GM19238 (cell line): ENCODE measurements around the gene GABARAPL2.
"Not testable (repeated sequence)": the region's sequence is repeated elsewhere in the genome, so short reads cannot be mapped to it uniquely, and the experiment has no call there.

Experiments used
- DNase-seq: peaks from one replicate; pipeline ENCODE4 v3.0.0; 2011; ENCODE audit warnings: low spot score; ENCODE audit not compliant: insufficient read length

GABARAPL2 gene, protein sequence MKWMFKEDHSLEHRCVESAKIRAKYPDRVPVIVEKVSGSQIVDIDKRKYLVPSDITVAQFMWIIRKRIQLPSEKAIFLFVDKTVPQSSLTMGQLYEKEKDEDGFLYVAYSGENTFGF

GRCh38 chr16:75566040-75566757, at the start of gene GABARAPL2:
GABARAPL2 (plus strand) TSS chr16:75566379; CDS start chr16:75566487, 108 bp downstream.
- DNase-seq, result peak; percentile 78

- DNase-seq, result no peak
Measured at GRCh38 chr16:75519175-75519574, 47.0 kb upstream of the GABARAPL2 start.

GRCh38 chr16:75526032-75526790, 40.0 kb upstream of the GABARAPL2 start:
- DNase-seq, result no peak

GRCh38 chr16:75527825-75528299, 38.3 kb upstream of the GABARAPL2 start:
- no peak for DNase-seq

- no peak for DNase-seq
Measured at GRCh38 chr16:75529056-75529905, 36.9 kb upstream of the GABARAPL2 start.

DNA sequence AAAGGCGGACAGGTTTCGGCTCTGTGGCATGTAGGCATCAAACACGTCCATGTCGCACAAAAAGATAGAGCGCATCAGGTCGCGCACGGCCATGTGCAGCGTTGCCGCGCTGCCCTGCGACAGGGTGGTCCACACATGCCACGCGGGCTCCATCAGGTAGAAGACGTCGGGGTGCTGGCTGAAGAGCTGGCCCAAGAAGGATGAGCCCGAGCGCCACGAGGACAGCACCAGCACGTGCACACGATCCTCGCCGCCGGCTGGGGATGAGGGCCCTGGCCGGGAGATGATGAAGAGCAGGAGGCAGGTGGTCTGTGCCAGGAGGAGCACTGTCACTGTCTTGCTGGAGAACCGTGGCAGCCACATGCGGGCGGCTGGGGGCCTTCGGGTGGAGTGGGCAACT, 36.2 kb upstream of the GABARAPL2 start:
- DNase-seq, result no peak

- DNase-seq, result no peak
Measured at GRCh38 chr16:75532142-75532765, 33.9 kb upstream of the GABARAPL2 start.

DNA sequence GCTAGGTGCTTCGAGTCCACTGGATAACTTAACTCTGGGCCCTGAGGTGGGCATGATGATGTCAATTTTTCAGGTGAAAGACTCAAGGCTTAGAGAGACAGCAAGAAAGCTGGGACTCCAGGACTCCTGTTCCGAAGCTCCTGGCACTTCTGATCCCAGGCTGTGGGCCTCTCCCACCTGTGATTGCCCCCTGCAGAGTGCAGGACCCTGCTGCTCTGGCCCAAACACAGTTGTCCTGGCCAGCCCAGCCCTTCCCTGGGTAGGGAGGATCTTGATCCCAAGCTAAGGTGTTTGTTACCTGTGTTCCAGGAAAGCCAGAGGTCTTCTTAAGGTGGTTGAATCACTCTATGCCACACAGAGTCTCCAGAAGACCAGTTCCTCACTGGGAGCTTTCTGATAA, 33.4 kb upstream of the GABARAPL2 start:
- DNase-seq, result no peak

GRCh38 chr16:75534560-75535205, 31.5 kb upstream of the GABARAPL2 start:
- no peak for DNase-seq

DNA sequence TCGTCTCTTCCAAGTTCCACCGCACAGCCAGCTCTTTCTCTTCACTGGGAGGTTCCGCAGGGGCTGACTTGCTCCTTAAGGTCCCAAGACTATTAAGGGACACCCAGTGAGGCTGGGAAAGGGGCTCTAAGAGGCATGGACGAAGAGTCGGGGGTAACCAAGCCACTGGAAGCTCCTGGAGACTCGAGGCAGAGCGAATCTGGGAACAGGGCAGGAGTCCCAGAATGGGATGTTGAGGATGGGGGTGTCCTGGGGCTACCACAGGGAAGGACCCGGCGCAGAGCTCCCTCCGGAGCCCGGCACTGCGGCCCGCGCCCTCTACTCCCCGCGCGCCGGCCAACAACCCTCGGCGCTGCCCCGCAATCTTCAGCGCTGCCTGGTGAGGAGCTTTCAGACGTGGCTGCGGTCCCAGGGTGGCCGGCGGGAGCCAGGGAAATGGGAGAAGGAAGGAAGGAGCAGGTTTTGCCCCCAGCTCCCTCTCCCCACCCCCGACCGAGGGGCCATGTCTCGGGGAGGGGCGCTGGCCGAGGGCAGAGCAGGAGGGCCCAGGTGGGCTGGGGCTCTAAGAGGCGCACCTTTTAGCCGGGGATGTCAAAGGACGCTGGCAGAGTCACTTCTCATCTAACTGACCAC, 30.9 kb upstream of the GABARAPL2 start:
- no peak for DNase-seq

GRCh38 chr16:75535901-75536300, 30.3 kb upstream of the GABARAPL2 start, which contains the start of gene CHST5:
CHST5 (minus strand) TSS chr16:75536108; CDS start chr16:75530384, 5,724 bp downstream.
- DNase-seq, result no peak

DNA sequence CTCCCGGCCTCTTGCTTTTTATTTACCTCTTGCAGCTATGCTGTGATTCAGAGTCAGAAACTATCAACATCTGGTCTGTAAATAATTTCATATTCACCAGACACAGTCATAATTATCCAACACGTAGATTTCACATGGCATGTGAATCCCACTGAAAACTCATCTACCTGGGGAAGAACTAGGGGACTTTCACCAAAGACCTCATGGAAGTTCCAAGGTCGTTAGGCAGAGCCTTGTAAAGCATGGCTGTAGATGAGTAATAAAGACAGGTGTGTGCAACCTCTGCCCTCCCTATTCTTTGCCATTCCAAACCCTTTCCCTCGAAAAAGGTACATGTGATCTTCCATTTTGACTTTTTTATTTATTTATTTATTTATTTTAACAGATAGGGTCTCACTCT, 28.4 kb upstream of the GABARAPL2 start:
- DNase-seq, result no peak

GRCh38 chr16:75538882-75539565, 27.2 kb upstream of the GABARAPL2 start:
- DNase-seq, result not testable (repeated sequence)

DNA sequence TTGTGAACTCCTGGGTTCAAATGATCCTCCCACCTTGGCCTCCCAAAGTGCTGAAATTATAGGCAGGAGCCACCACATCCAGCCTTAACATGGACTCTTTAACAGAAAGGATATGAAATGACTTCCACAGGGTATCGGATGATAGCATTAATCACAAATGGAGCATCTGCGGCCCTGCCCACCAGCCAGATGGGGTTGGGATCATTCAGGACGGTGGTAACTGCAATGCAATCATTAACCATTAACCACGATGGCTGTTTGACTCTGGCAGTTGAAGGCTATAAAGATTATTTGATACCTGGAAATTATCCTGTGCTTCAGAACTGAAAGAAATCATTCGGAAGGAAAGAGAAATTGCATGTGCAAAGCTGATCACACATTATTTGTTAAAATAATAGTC, 24.9 kb upstream of the GABARAPL2 start:
- no peak for DNase-seq

DNA sequence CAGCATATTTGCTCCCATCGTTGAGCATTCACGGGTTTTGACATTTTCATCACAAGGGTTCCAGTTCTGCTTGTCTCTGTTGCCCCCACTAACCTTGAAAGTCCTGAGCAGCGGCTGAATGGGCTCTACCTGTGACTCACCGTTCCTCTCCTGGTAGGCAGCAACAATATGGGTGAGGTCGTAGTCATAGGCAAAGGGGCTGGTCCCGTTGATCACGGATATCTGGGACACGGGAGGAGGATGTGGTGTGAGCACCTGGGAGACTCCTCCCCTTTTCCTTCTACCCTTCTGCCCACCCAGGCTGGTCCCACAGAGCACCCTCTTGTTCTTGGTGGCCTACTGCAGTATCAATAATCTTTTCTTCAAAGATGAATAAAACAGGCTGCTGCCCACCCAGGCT, 23.7 kb upstream of the GABARAPL2 start:
- not testable (repeated sequence) for DNase-seq

- DNase-seq, result not testable (repeated sequence)
Measured at GRCh38 chr16:75545879-75546278, 20.3 kb upstream of the GABARAPL2 start.

DNA sequence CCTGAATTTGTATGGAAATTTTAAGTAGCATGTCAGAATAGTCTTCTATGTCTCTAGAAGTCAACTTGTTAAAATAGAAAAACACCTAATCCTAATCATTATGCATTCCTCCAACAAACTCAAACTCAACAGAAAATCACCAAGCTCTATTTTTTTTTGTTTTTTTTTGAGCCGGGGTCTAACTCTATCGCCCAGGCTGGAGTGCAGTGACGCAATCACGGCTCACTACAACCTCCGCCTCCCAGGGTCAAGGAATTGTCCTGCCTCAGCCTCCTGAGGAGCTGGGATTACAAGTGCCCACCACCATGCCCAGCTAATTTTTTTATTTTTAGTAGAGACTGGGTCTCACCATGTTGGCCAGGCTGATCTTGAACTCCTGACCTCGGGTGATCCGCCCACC, 19.9 kb upstream of the GABARAPL2 start:
- no peak for DNase-seq

GRCh38 chr16:75548456-75548855, 17.7 kb upstream of the GABARAPL2 start:
- DNase-seq, result not testable (repeated sequence)

DNA sequence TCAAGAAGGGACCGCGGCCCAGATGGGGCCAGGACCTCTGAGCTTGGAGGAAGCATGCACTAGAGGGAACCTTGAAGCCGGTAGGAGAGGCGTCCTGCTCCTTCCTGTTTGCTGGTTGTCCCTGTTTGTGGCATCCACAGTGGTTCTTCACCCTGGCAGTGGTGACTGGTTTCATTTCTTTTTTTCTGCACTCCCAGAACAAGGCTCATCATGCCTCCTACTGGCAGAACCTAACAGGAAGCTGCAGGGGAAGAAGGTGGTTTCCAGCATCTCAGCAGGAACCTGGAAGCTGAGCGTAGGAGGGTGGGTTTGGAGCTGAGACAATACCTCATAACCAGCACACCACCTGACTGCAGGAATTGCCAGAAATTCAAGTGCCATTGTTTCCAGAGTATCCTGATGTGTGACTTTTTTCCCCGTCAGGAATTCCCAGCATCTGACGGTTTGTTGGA, 15.9 kb upstream of the GABARAPL2 start:
- peak; percentile 56 for DNase-seq
